ENCODE measurements around the gene PALLD. TPM values are rescaled to one million over a fixed set of nuclear protein-coding genes. Genes with fewer than 3 reads are reported as not detected.

PALLD gene
- polyA plus RNA-seq, 1 donor (not counting 4 experiments of a cell fraction or from before 2014, with no cell fraction given): 136 TPM

- Histone ChIP-seq H3K27me3 (ENCODE audit: control insufficient read depth, extremely low read depth, insufficient read depth, low read length) (no peaks in the 10 kb centered on the region), H3K27ac (ENCODE audit: control insufficient read depth, insufficient read depth, low read length) (no peak overlapping the region), H3K9me1 (ENCODE audit: control insufficient read depth, extremely low read depth, insufficient read depth, low read length) (peaks cover 2% of the 10 kb centered on the region), H3K9me3 (ENCODE audit: control insufficient read depth, low read depth, low read length) (no peaks in the 10 kb centered on the region), H3K4me1 (ENCODE audit: control insufficient read depth, extremely low read depth, insufficient read depth, low read length) (no peaks in the 10 kb centered on the region), H3K36me3 (ENCODE audit: control insufficient read depth in 2 of 2, extremely low read depth in 1 of 2, insufficient read depth in 2 of 2, low read length in 2 of 2) (peaks cover 13 to 17% of the 10 kb centered on the region in 2 experiments), H3K4me2 (ENCODE audit: control insufficient read depth, extremely low read depth, insufficient read depth, low read depth, low read length) (no peak overlapping the region), H3K4me3 (ENCODE audit: control insufficient read depth in 2 of 3, extremely low read depth in 1 of 3, insufficient read depth in 2 of 3, low read depth in 1 of 3, low read length in 3 of 3) (no peak overlapping the region), H3K79me2 (ENCODE audit: control insufficient read depth, insufficient read depth, low read length) (no peaks in the 10 kb centered on the region), H3K9ac (ENCODE audit: control insufficient read depth, extremely low read depth, insufficient read depth, low read length) (no peak overlapping the region), H2AFZ (ENCODE audit: control insufficient read depth, low read length) (no peak overlapping the region), H4K20me1 (ENCODE audit: control insufficient read depth, extremely low read depth, insufficient read depth, low read length) (peaks cover 4% of the 10 kb centered on the region)
- no peak for FAIRE-seq
- dilution Hi-C loops (cut with MboI; ENCODE audit: extremely low pct_ligation_motif_present, low sequenced_read_pairs): no loop called here
- no peak for DNase-seq (ENCODE audit: low read depth, low spot score)
- TF ChIP-seq EZH2 (IDR thresholded peaks at IDR 0.05; ENCODE audit: low read length): no peak
- TF ChIP-seq CTCF (optimal IDR thresholded peaks at IDR 0.05 in 1 of 3, IDR thresholded peaks at IDR 0.05 in 1 of 3, conservative IDR thresholded peaks at IDR 0.05 in 1 of 3; ENCODE audit: extremely low read depth in 1 of 3, insufficient read depth in 2 of 3, low read length in 3 of 3): no peak
Observed at GRCh38 chr4:168931215-168931650, 434.4 kb downstream of the PALLD start.

- TF ChIP-seq EZH2 (IDR thresholded peaks at IDR 0.05; ENCODE audit: low read length): no peak
- TF ChIP-seq CTCF (optimal IDR thresholded peaks at IDR 0.05 in 1 of 3, IDR thresholded peaks at IDR 0.05 in 1 of 3, conservative IDR thresholded peaks at IDR 0.05 in 1 of 3; ENCODE audit: extremely low read depth in 1 of 3, insufficient read depth in 2 of 3, low read length in 3 of 3): no peak
- no peak for FAIRE-seq
- Histone ChIP-seq H3K27me3 (ENCODE audit: control insufficient read depth, extremely low read depth, insufficient read depth, low read length) (no peaks in the 10 kb centered on the region), H3K27ac (ENCODE audit: control insufficient read depth, insufficient read depth, low read length) (no peak overlapping the region), H3K9me1 (ENCODE audit: control insufficient read depth, extremely low read depth, insufficient read depth, low read length) (peaks cover 2% of the 10 kb centered on the region), H3K4me1 (ENCODE audit: control insufficient read depth, extremely low read depth, insufficient read depth, low read length) (no peaks in the 10 kb centered on the region), H2AFZ (ENCODE audit: control insufficient read depth, low read length) (no peak overlapping the region), H3K36me3 (ENCODE audit: control insufficient read depth in 2 of 2, extremely low read depth in 1 of 2, insufficient read depth in 2 of 2, low read length in 2 of 2) (peaks cover 7 to 15% of the 10 kb centered on the region in 2 experiments), H3K4me3 (ENCODE audit: control insufficient read depth in 2 of 3, extremely low read depth in 1 of 3, insufficient read depth in 2 of 3, low read depth in 1 of 3, low read length in 3 of 3) (no peak overlapping the region), H3K9me3 (ENCODE audit: control insufficient read depth, low read depth, low read length) (no peaks in the 10 kb centered on the region), H3K4me2 (ENCODE audit: control insufficient read depth, extremely low read depth, insufficient read depth, low read depth, low read length) (no peak overlapping the region), H3K9ac (ENCODE audit: control insufficient read depth, extremely low read depth, insufficient read depth, low read length) (no peak overlapping the region), H3K79me2 (ENCODE audit: control insufficient read depth, insufficient read depth, low read length) (no peaks in the 10 kb centered on the region), H4K20me1 (ENCODE audit: control insufficient read depth, extremely low read depth, insufficient read depth, low read length) (peaks cover 4% of the 10 kb centered on the region)
- dilution Hi-C loops (cut with MboI; ENCODE audit: extremely low pct_ligation_motif_present, low sequenced_read_pairs): no loop called here
- no peak for DNase-seq (ENCODE audit: low read depth, low spot score)
Observed at GRCh38 chr4:168932138-168932537, 435.3 kb downstream of the PALLD start.

Measured in keratinocyte (primary cell).